ENCODE results near the gene EPYC. TPM values are rescaled to one million over a fixed set of nuclear protein-coding genes. Genes with fewer than 3 reads are reported as not detected.

EPYC gene
- total RNA-seq (2022; extraction: Qiagen RNA extraction; ENCODE audit: low read depth): not detected in 5 replicates

GRCh38 chr12:91004872-91005271 is at the start of gene EPYC:
EPYC (minus strand) TSS chr12:91004972; CDS start chr12:91002565, 2,407 bp downstream.

GRCh38 chr12:90954921-90955320 is 49.9 kb downstream of the EPYC start, which contains the start of gene CCER1:
CCER1 (minus strand) TSS chr12:90955176; CDS start chr12:90954742, 434 bp downstream.

Other genes starting within 250 kb of the EPYC start
- gene CCER1, start 49.8 kb downstream of the EPYC start, total RNA-seq (2022; extraction: Qiagen RNA extraction; ENCODE audit: low read depth): not detected in 5 replicates
- gene KERA, start 53.1 kb upstream of the EPYC start, total RNA-seq (2022; extraction: Qiagen RNA extraction; ENCODE audit: low read depth): not detected in 5 replicates
- 0.13 to 0.46 TPM (median 0.19 TPM) in 5 replicates for gene LUM, start 106.5 kb upstream of the EPYC start, total RNA-seq (2022; extraction: Qiagen RNA extraction; ENCODE audit: low read depth)
- gene DCN, start 177.8 kb upstream of the EPYC start, total RNA-seq (2022; extraction: Qiagen RNA extraction; ENCODE audit: low read depth): not detected in 5 replicates

All from A549 treated with DMSO at 1 μM for 4 hours (cell line).